Measurements from ENCODE around the gene CASZ1.

CASZ1 gene

GRCh38 chr1:10694633-10695627, 101.5 kb downstream of the CASZ1 start:
- H3K27ac ChIP-seq (ENCODE audit: low read depth, low read length): no peak overlapping the region
- no peaks in the 10 kb centered on the region for H3K79me2 ChIP-seq (ENCODE audit: insufficient read depth, low read length)
- TF ChIP-seq EZH2phosphoT487 (conservative IDR thresholded peaks at IDR 0.05; ENCODE audit: low read length): no peak
- TF ChIP-seq CTCF (IDR thresholded peaks at IDR 0.05; ENCODE audit: insufficient read depth, low read length, poor library complexity, severe bottlenecking): no peak
- H3F3A ChIP-seq (ENCODE audit: insufficient read depth): peaks cover 6% of the 10 kb centered on the region; the same call in 1 of the 2 replicates
- peak overlapping the region; percentile 44 for H3K4me2 ChIP-seq (ENCODE audit: low read depth, low read length, poor library complexity, severe bottlenecking)
- no peaks in the 10 kb centered on the region for H3K27me3 ChIP-seq (ENCODE audit: low read length)
- peaks cover 3% of the 10 kb centered on the region; the same call in 1 of the 2 replicates for H4K20me1 ChIP-seq (ENCODE audit: low read depth, low read length)
- H3K36me3 ChIP-seq (ENCODE audit: low read length): no peaks in the 10 kb centered on the region
- H3K4me3 ChIP-seq (ENCODE audit: insufficient read depth, low read length, poor library complexity, severe bottlenecking): peak overlapping the region; percentile 40
- 0 out of 2 replicates have a peak overlapping the region, but pooled peaks have one; percentile 22 for H3K9ac ChIP-seq (ENCODE audit: low read length)
- H3K9me2 ChIP-seq (replicated peaks; ENCODE audit: insufficient read depth, low read length): no peaks in the 10 kb centered on the region
- H2AFZ ChIP-seq (ENCODE audit: low read depth, low read length, severe bottlenecking): no peak overlapping the region
- H3K9me3 ChIP-seq (ENCODE audit: insufficient read depth, low read length): no peaks in the 10 kb centered on the region

- Histone ChIP-seq H3K79me2 (ENCODE audit: insufficient read depth, low read length) (no peaks in the 10 kb centered on the region), H3K9me2 (replicated peaks; ENCODE audit: insufficient read depth, low read length) (no peaks in the 10 kb centered on the region), H3K9ac (ENCODE audit: low read length) (peak overlapping the region; percentile 59; the same call in 1 of the 2 replicates), H3K9me3 (ENCODE audit: insufficient read depth, low read length) (no peaks in the 10 kb centered on the region), H3K36me3 (ENCODE audit: low read length) (no peaks in the 10 kb centered on the region), H2AFZ (ENCODE audit: low read depth, low read length, severe bottlenecking) (no peak overlapping the region), H3K27me3 (ENCODE audit: low read length) (no peaks in the 10 kb centered on the region), H3K27ac (ENCODE audit: low read depth, low read length) (no peak overlapping the region), H3K4me3 (ENCODE audit: insufficient read depth, low read length, poor library complexity, severe bottlenecking) (peak overlapping the region; percentile 82), H3K4me2 (ENCODE audit: low read depth, low read length, poor library complexity, severe bottlenecking) (peak overlapping the region; percentile 91), H3F3A (ENCODE audit: insufficient read depth) (peaks cover 6% of the 10 kb centered on the region; the same call in 1 of the 2 replicates), H4K20me1 (ENCODE audit: low read depth, low read length) (peaks cover 3% of the 10 kb centered on the region; the same call in 1 of the 2 replicates)
- no peak for TF ChIP-seq CTCF (IDR thresholded peaks at IDR 0.05; ENCODE audit: insufficient read depth, low read length, poor library complexity, severe bottlenecking)
- no peak for TF ChIP-seq EZH2phosphoT487 (conservative IDR thresholded peaks at IDR 0.05; ENCODE audit: low read length)
These were observed 102.2 kb downstream of the CASZ1 start for GRCh38 chr1:10694274-10694632.

- Histone ChIP-seq H3K27ac (ENCODE audit: low read depth, low read length) (no peak overlapping the region), H4K20me1 (ENCODE audit: low read depth, low read length) (peaks cover 3% of the 10 kb centered on the region; the same call in 1 of the 2 replicates), H3K9me2 (replicated peaks; ENCODE audit: insufficient read depth, low read length) (no peaks in the 10 kb centered on the region), H3K79me2 (ENCODE audit: insufficient read depth, low read length) (no peaks in the 10 kb centered on the region), H3K9ac (ENCODE audit: low read length) (peak overlapping the region; percentile 59), H3K4me2 (ENCODE audit: low read depth, low read length, poor library complexity, severe bottlenecking) (peak overlapping the region; percentile 91), H3K4me3 (ENCODE audit: insufficient read depth, low read length, poor library complexity, severe bottlenecking) (peak overlapping the region; percentile 82), H3F3A (ENCODE audit: insufficient read depth) (peaks cover 6% of the 10 kb centered on the region; the same call in 1 of the 2 replicates), H3K36me3 (ENCODE audit: low read length) (no peaks in the 10 kb centered on the region), H2AFZ (ENCODE audit: low read depth, low read length, severe bottlenecking) (peak overlapping the region; percentile 83), H3K9me3 (ENCODE audit: insufficient read depth, low read length) (no peaks in the 10 kb centered on the region), H3K27me3 (ENCODE audit: low read length) (no peaks in the 10 kb centered on the region)
- TF ChIP-seq CTCF (IDR thresholded peaks at IDR 0.05; ENCODE audit: insufficient read depth, low read length, poor library complexity, severe bottlenecking) (no peak), EZH2phosphoT487 (conservative IDR thresholded peaks at IDR 0.05; ENCODE audit: low read length) (no peak)
These were observed 102.8 kb downstream of the CASZ1 start for GRCh38 chr1:10693497-10694273.
